GM19099 (cell line): ENCODE results near the gene MORN4.

Experiments
- POLR2A ChIP-seq: IDR thresholded peaks from 3 replicates; pipeline ENCODE4 v1.6.1; 2011; ENCODE audit warnings: low read depth; ENCODE audit not compliant: insufficient read length; ENCODE audit errors: extremely low read depth

Gene MORN4

GRCh38 chr10:97632949-97633884 is at the start of gene MORN4:
Gene MORN4 (minus strand): TSS chr10:97633500. CDS start chr10:97619653, 13,847 bp downstream.
- TF ChIP-seq POLR2A: peak; percentile 51

GRCh38 chr10:97682042-97682441 is 48.7 kb upstream of the MORN4 start:
- TF ChIP-seq POLR2A: no peak

- no peak for TF ChIP-seq POLR2A
These were observed 46.3 kb upstream of the MORN4 start for GRCh38 chr10:97679594-97679993.

- TF ChIP-seq POLR2A: no peak
These were observed 43.7 kb upstream of the MORN4 start for GRCh38 chr10:97676770-97677581.

GRCh38 chr10:97675222-97675621 is 41.9 kb upstream of the MORN4 start:
- no peak for TF ChIP-seq POLR2A

- no peak for TF ChIP-seq POLR2A
These were observed 40.6 kb upstream of the MORN4 start for GRCh38 chr10:97673736-97674525.

- no peak for TF ChIP-seq POLR2A
These were observed 36.3 kb upstream of the MORN4 start for GRCh38 chr10:97669571-97669970.

- no peak for TF ChIP-seq POLR2A
These were observed 34.2 kb upstream of the MORN4 start for GRCh38 chr10:97667463-97667862.

- no peak for TF ChIP-seq POLR2A
These were observed 33.7 kb upstream of the MORN4 start for GRCh38 chr10:97666992-97667391.

GRCh38 chr10:97664282-97664850 is 31.1 kb upstream of the MORN4 start:
- no peak for TF ChIP-seq POLR2A

GRCh38 chr10:97659589-97659988 is 26.3 kb upstream of the MORN4 start:
- no peak for TF ChIP-seq POLR2A

GRCh38 chr10:97656777-97657176 is 23.5 kb upstream of the MORN4 start:
- no peak for TF ChIP-seq POLR2A

GRCh38 chr10:97651773-97652172 is 18.5 kb upstream of the MORN4 start:
- no peak for TF ChIP-seq POLR2A

- no peak for TF ChIP-seq POLR2A
These were observed 17.4 kb upstream of the MORN4 start for GRCh38 chr10:97650726-97651125.
